Activated CD8-positive, alpha-beta T cell treated with anti-CD3 and anti-CD28 coated beads, Interleukin-2, amount 10 ng/mL, durations not matched to agents 7 days and 5 days (primary cell): ENCODE results near the gene AURKA. TPM values are rescaled to one million over a fixed set of nuclear protein-coding genes. Genes with fewer than 3 reads are reported as not detected.
A peak's percentile ranks its signal among the peaks of the same experiment; 100 is the strongest.
"Not testable (repeated sequence)": the region's sequence is repeated elsewhere in the genome, so short reads cannot be mapped to it uniquely, and the experiment has no call there.

Experiments used
- ATAC-seq: fragments of 150-1000 bp; cut with Tn5 transposase; one replicate; pipeline ENCODE4 v1.10.0; 2021; ENCODE audit warnings: moderate library complexity
- CTCF ChIA-PET: fragments of 350-600 bp; sonication (Branson Sonifier 250); formaldehyde crosslinking; loops from one replicate; lab custom pipeline; 2021; ENCODE audit warnings: antibody characterized with exemption; lab: Charles Lee
- POLR2A ChIA-PET: fragments of 350-600 bp; sonication (Branson Sonifier 250); formaldehyde crosslinking; loops from one replicate; lab custom pipeline; 2021; ENCODE audit warnings: antibody characterized with exemption; lab: Charles Lee
- DNase-seq: peaks from one replicate; pipeline ENCODE4 v3.0.0-alpha.2; 2020
- H3K27ac Mint-ChIP-seq: one replicate; pipeline ENCODE4 v1.8.0; 2021; ENCODE audit warnings: mild to moderate bottlenecking, mixed read lengths
- H3K27me3 Mint-ChIP-seq: one replicate; pipeline ENCODE4 v1.8.0; 2021; ENCODE audit warnings: low read depth, mixed read lengths
- H3K36me3 Mint-ChIP-seq: one replicate; pipeline ENCODE4 v1.8.0; 2021; ENCODE audit warnings: low read depth, mixed read lengths
- H3K4me1 Mint-ChIP-seq: one replicate; pipeline ENCODE4 v1.8.0; 2021; ENCODE audit warnings: low read depth, mixed read lengths
- H3K4me3 Mint-ChIP-seq: one replicate; pipeline ENCODE4 v1.8.0; 2021; ENCODE audit warnings: mild to moderate bottlenecking, mixed read lengths
- H3K9me3 Mint-ChIP-seq: one replicate; pipeline ENCODE4 v1.8.0; 2022; ENCODE audit warnings: mixed read lengths; ENCODE audit not compliant: insufficient read depth
- total RNA-seq, 2 experiments: library from RNA; stranded (reverse); gene quantifications; one replicate each; pipeline ENCODE4 v1.2.3, GENCODE V29; 2021

The AURKA gene
- total RNA-seq, 2 experiments from 2014 or later = 92.7 to 94.2 TPM

- CTCF ChIA-PET = interaction anchor here (0.9 to 8.9 kb wide), 12 partner anchors 9 to 104 kb away, joined by 3 to 59 read pairs (median 10); partner anchors contain the start of genes AURKA, CSTF1 and RTF2
- ATAC-seq = peak; percentile 83
- Mint-ChIP-seq H3K36me3 (peaks cover 69% of the 10 kb centered on the region), H3K4me3 (peak within 1 kb of the TSS; percentile 93), H3K9me3 (no peaks in the 10 kb centered on the region), H3K27ac (peak within 1 kb of the TSS; percentile 97), H3K27me3 (no peaks in the 10 kb centered on the region), H3K4me1 (peaks cover 56% of the 10 kb centered on the region)
- peak; percentile 58 for DNase-seq
- POLR2A ChIA-PET = interaction anchor here (0.6 to 4.0 kb wide), 15 partner anchors 8 to 57 kb away, joined by 3 to 36 read pairs (median 4); partner anchors contain the start of genes AURKA, CSTF1 and RTF2
Measured at GRCh38 chr20:56411759-56412472, 19.9 kb upstream of the AURKA start, which contains the start of gene CASS4. TSS of gene CASS4 (plus strand) at chr20:56412260. CDS start at chr20:56412459, 199 bp downstream.

- DNase-seq, ATAC-seq, H3K27me3 Mint-ChIP-seq, H3K9me3 Mint-ChIP-seq: not testable (repeated sequence)
- Mint-ChIP-seq H3K36me3 (peaks cover 71% of the 10 kb centered on the region), H3K4me3 (peak overlapping the region; percentile 93), H3K27ac (peak overlapping the region; percentile 97), H3K4me1 (peaks cover 50% of the 10 kb centered on the region)
- ChIA-PET CTCF (interaction anchor here (0.9 to 8.9 kb wide), 10 partner anchors 9 to 105 kb away, joined by 3 to 59 read pairs (median 11); partner anchors contain the start of genes AURKA, CSTF1 and RTF2), POLR2A (interaction anchor here (0.6 to 4.0 kb wide), 11 partner anchors 8 to 58 kb away, joined by 3 to 36 read pairs (median 7); partner anchors contain the start of genes AURKA, CSTF1 and RTF2)
Measured at GRCh38 chr20:56411287-56411686, 19.3 kb upstream of the AURKA start.

- no peak overlapping the region for H3K27ac Mint-ChIP-seq
- H3K4me1 Mint-ChIP-seq = peaks cover 52% of the 10 kb centered on the region
- no peak overlapping the region for H3K4me3 Mint-ChIP-seq
- H3K36me3 Mint-ChIP-seq = peaks cover 77% of the 10 kb centered on the region
- CTCF ChIA-PET = interaction anchor here (1.2 to 8.9 kb wide), 3 partner anchors 8 to 95 kb away, joined by 3 to 59 read pairs (median 3); no protein-coding TSS in a partner anchor
- DNase-seq = no peak
- H3K27me3 Mint-ChIP-seq = no peaks in the 10 kb centered on the region
- ATAC-seq = no peak
- POLR2A ChIA-PET = interaction anchor here (0.9 kb wide), 1 partner anchor 59 kb away, joined by 3 read pairs; the partner anchor contains the start of gene RTF2
- no peaks in the 10 kb centered on the region for H3K9me3 Mint-ChIP-seq
Measured at GRCh38 chr20:56409956-56410355, 17.9 kb upstream of the AURKA start.

- ChIA-PET CTCF (interaction anchor here (1.2 to 8.9 kb wide), 3 partner anchors 9 to 96 kb away, joined by 3 to 59 read pairs (median 3); no protein-coding TSS in a partner anchor), POLR2A (interaction anchor here (0.9 to 1.2 kb wide), 2 partner anchors 17 to 59 kb away, joined by 3 to 6 read pairs; partner anchors contain the start of genes AURKA, CSTF1 and RTF2)
- peaks cover 78% of the 10 kb centered on the region for H3K36me3 Mint-ChIP-seq
- DNase-seq = no peak
- ATAC-seq = no peak
- H3K27ac Mint-ChIP-seq = no peak overlapping the region
- H3K4me1 Mint-ChIP-seq = peaks cover 48% of the 10 kb centered on the region
- H3K4me3 Mint-ChIP-seq = no peak overlapping the region
- H3K9me3 Mint-ChIP-seq = no peaks in the 10 kb centered on the region
- H3K27me3 Mint-ChIP-seq = no peaks in the 10 kb centered on the region
Measured at GRCh38 chr20:56409521-56409920, 17.5 kb upstream of the AURKA start.

- CTCF ChIA-PET = interaction anchor here (0.6 to 1.9 kb wide), 5 partner anchors 9 to 143 kb away, joined by 3 to 5 read pairs (median 3); no protein-coding TSS in a partner anchor
- Mint-ChIP-seq H3K4me1 (peaks cover 38% of the 10 kb centered on the region), H3K4me3 (no peak overlapping the region), H3K27me3 (no peaks in the 10 kb centered on the region), H3K36me3 (peaks cover 70% of the 10 kb centered on the region), H3K27ac (no peak overlapping the region), H3K9me3 (no peaks in the 10 kb centered on the region)
- DNase-seq (no peak), ATAC-seq (no peak)
- POLR2A ChIA-PET = interaction anchor here (0.9 kb wide), 1 partner anchor 15 kb away, joined by 3 read pairs; the partner anchor contains the start of genes AURKA and CSTF1
Measured at GRCh38 chr20:56406910-56407309, 14.9 kb upstream of the AURKA start.

- not testable (repeated sequence) for ATAC-seq, DNase-seq, H3K27me3 Mint-ChIP-seq, H3K9me3 Mint-ChIP-seq, H3K27ac Mint-ChIP-seq, H3K4me3 Mint-ChIP-seq
- CTCF ChIA-PET = interaction anchor here (1.0 to 1.9 kb wide), 2 partner anchors 145 to 984 kb away, joined by 3 to 4 read pairs; no protein-coding TSS in a partner anchor
- H3K36me3 Mint-ChIP-seq = peaks cover 76% of the 10 kb centered on the region
- H3K4me1 Mint-ChIP-seq = peaks cover 35% of the 10 kb centered on the region
- POLR2A ChIA-PET = interaction anchor here (1.3 kb wide), 1 partner anchor 10 kb away, joined by 3 read pairs; no protein-coding TSS in a partner anchor
Measured at GRCh38 chr20:56405356-56405755, 13.3 kb upstream of the AURKA start.

- no peak for DNase-seq
- Mint-ChIP-seq H3K27me3 (no peaks in the 10 kb centered on the region), H3K9me3 (no peaks in the 10 kb centered on the region), H3K4me1 (peaks cover 40% of the 10 kb centered on the region), H3K27ac (no peak overlapping the region), H3K36me3 (peaks cover 77% of the 10 kb centered on the region), H3K4me3 (no peak overlapping the region)
- CTCF ChIA-PET = interaction anchor here (1.6 kb wide), 1 partner anchor 8 kb away, joined by 3 read pairs; the partner anchor contains the start of gene CASS4
- POLR2A ChIA-PET = interaction anchor here (0.6 kb wide), 1 partner anchor 8 kb away, joined by 4 read pairs; no protein-coding TSS in a partner anchor
- ATAC-seq = no peak
Measured at GRCh38 chr20:56403465-56403864, 11.4 kb upstream of the AURKA start.

- Mint-ChIP-seq H3K27ac (no peak overlapping the region), H3K36me3 (peaks cover 77% of the 10 kb centered on the region), H3K9me3 (no peaks in the 10 kb centered on the region), H3K27me3 (no peaks in the 10 kb centered on the region), H3K4me3 (no peak overlapping the region), H3K4me1 (peaks cover 41% of the 10 kb centered on the region)
- CTCF ChIA-PET = interaction anchor here (0.9 to 1.9 kb wide), 5 partner anchors 13 to 70 kb away, joined by 3 to 21 read pairs (median 3); partner anchors contain the start of gene CASS4
- DNase-seq = peak; percentile 83
- peak; percentile 87 for ATAC-seq
- POLR2A ChIA-PET = interaction anchor here (1.1 kb wide), 1 partner anchor 12 kb away, joined by 3 read pairs; the partner anchor contains the start of gene CASS4
Measured at GRCh38 chr20:56400001-56400640, 8.1 kb upstream of the AURKA start.

- Mint-ChIP-seq H3K4me1 (peaks cover 48% of the 10 kb centered on the region), H3K4me3 (no peak overlapping the region), H3K36me3 (peaks cover 70% of the 10 kb centered on the region), H3K9me3 (no peaks in the 10 kb centered on the region), H3K27ac (no peak overlapping the region), H3K27me3 (no peaks in the 10 kb centered on the region)
- DNase-seq = no peak
- CTCF ChIA-PET = interaction anchor here (0.9 to 5.4 kb wide), 6 partner anchors 17 to 121 kb away, joined by 3 to 59 read pairs (median 8); partner anchors contain the start of genes CASS4 and RTF2
- POLR2A ChIA-PET = interaction anchor here (0.6 to 1.3 kb wide), 2 partner anchors 17 to 18 kb away, joined by 3 to 4 read pairs; partner anchors contain the start of gene CASS4
- no peak for ATAC-seq
Measured at GRCh38 chr20:56395166-56395565, 3.2 kb upstream of the AURKA start.

GRCh38 chr20:56393653-56394052 is 1.6 kb upstream of the AURKA start:
- Mint-ChIP-seq H3K27me3 (no peaks in the 10 kb centered on the region), H3K4me3 (no peak overlapping the region), H3K4me1 (peaks cover 52% of the 10 kb centered on the region), H3K27ac (no peak overlapping the region), H3K9me3 (no peaks in the 10 kb centered on the region), H3K36me3 (peaks cover 71% of the 10 kb centered on the region)
- POLR2A ChIA-PET = interaction anchor here (0.5 to 3.2 kb wide), 5 partner anchors 19 to 76 kb away, joined by 3 to 36 read pairs (median 14); partner anchors contain the start of gene CASS4
- DNase-seq (no peak), ATAC-seq (no peak)
- CTCF ChIA-PET = interaction anchor here (1.0 to 2.3 kb wide), 4 partner anchors 20 to 123 kb away, joined by 3 to 8 read pairs (median 3); no protein-coding TSS in a partner anchor
